K562 (cell line): Measurements from ENCODE around the gene VMA21. TPM values are rescaled to one million over a fixed set of nuclear protein-coding genes. Genes with fewer than 3 reads are reported as not detected.

Experiments used
- ATAC-seq: fragments of 200-7000 bp; cut with Tn5 transposase; 3 replicates; pipeline ENCODE4 v1.9.1; 2020; ENCODE audit warnings: moderate library complexity
- BruUV-seq: library from RNA; stranded (reverse); fragments of 400-500 nt; replicated peaks from 2 replicates; lab custom pipeline; 2021; lab: Mats Ljungman, UMichigan
- CTCF ChIA-PET: fragments of 300-600 bp; formaldehyde crosslinking; extraction: SDS; loops from one replicate; lab custom pipeline; 2021; ENCODE audit warnings: low intra/inter-chr PET ratio; lab: Yijun Ruan, JAX
- POLR2A ChIA-PET: fragments of 300-600, 350-650 bp; sonication (Branson Sonifier 250); formaldehyde crosslinking; extraction: SDS; loops from one replicate; lab custom pipeline; 2021; ENCODE audit warnings: antibody characterized with exemption, inconsistent platforms; lab: Yijun Ruan, JAX
- DNase-seq, 4 experiments: peaks; one replicate each; pipeline versions ENCODE4 v3.0.0 to v3.0.0-alpha.2; 2011 to 2018; ENCODE audit warnings: low spot score in 3 of 4, mixed read lengths in 3 of 4; ENCODE audit errors: extremely low read depth in 1 of 4
- FAIRE-seq: peaks from 2 replicates; lab custom pipeline; 2011; peaks lifted over from hg19 to GRCh38; lab: Jason Lieb, UNC
- H2AFZ ChIP-seq: 2 replicates; pipeline ENCODE4 v1.6.0; 2011; ENCODE audit warnings: low read depth, low read length, control low read depth, inconsistent platforms
- H3K27ac ChIP-seq: fragments of 200-600 bp; 3 replicates; pipeline ENCODE4 v1.8.0; 2011; ENCODE audit warnings: low read depth, mild to moderate bottlenecking, control low read depth, inconsistent platforms, low read length, moderate library complexity, mixed read lengths; ENCODE audit errors: extremely low read depth
- H3K27me3 ChIP-seq, 2 experiments: fragments of 300-600 bp in 1 of 2; 2 replicates in 1 of 2; 3 replicates in 1 of 2; pipeline versions ENCODE4 v1.6.0 to v1.8.0; 2011; ENCODE audit warnings: inconsistent platforms in 2 of 2, low read length in 2 of 2, mild to moderate bottlenecking in 1 of 2, mixed read lengths in 1 of 2, moderate library complexity in 1 of 2; ENCODE audit not compliant: control insufficient read depth in 2 of 2, insufficient read depth in 2 of 2
- H3K36me3 ChIP-seq: fragments of 300-600 bp; 3 replicates; pipeline ENCODE4 v1.8.0; 2011; ENCODE audit warnings: mild to moderate bottlenecking, low read length, inconsistent platforms; ENCODE audit not compliant: control insufficient read depth, insufficient read depth
- H3K4me1 ChIP-seq, 2 experiments: fragments of 200-600 bp in 1 of 2; replicated peaks in 1 of 2; 2 replicates in 1 of 2; 3 replicates in 1 of 2; pipeline versions ENCODE4 v1.5.1 to v1.8.0; 2011; ENCODE audit warnings: inconsistent platforms in 2 of 2, low read length in 2 of 2, mild to moderate bottlenecking in 1 of 2, mixed read lengths in 1 of 2, moderate library complexity in 1 of 2; ENCODE audit not compliant: control insufficient read depth in 2 of 2, insufficient read depth in 2 of 2
- H3K4me2 ChIP-seq: 2 replicates; pipeline ENCODE4 v1.6.1; 2011; ENCODE audit warnings: low read length, control low read depth, inconsistent platforms, mixed read lengths; ENCODE audit not compliant: insufficient read depth
- H3K4me3 ChIP-seq: fragments of 200-600 bp; sonication (generic), shearing (Covaris generic); 2 replicates; pipeline ENCODE4 v1.5.1; 2016; ENCODE audit warnings: control low read depth, inconsistent platforms
- H3K79me2 ChIP-seq: fragments of 200-600 bp; 3 replicates; pipeline ENCODE4 v1.8.0; 2011; ENCODE audit warnings: low read length, inconsistent platforms; ENCODE audit not compliant: control insufficient read depth, insufficient read depth
- H3K9ac ChIP-seq, 2 experiments: 2 replicates each; pipeline versions ENCODE4 v1.6.0 to v1.6.1; 2011; ENCODE audit warnings: low read depth in 2 of 2, low read length in 2 of 2, control low read depth in 1 of 2, inconsistent platforms in 1 of 2, mild to moderate bottlenecking in 1 of 2, mixed read lengths in 1 of 2; ENCODE audit not compliant: insufficient read depth in 1 of 2
- H3K9me1 ChIP-seq: one replicate; pipeline ENCODE4 v1.6.0; 2011; ENCODE audit warnings: inconsistent platforms, mild to moderate bottlenecking, low read length, moderate library complexity; ENCODE audit not compliant: control insufficient read depth, insufficient read depth
- H3K9me3 ChIP-seq: replicated peaks from 2 replicates; pipeline ENCODE4 v1.5.1; 2011; ENCODE audit warnings: low read depth, low read length, inconsistent platforms; ENCODE audit not compliant: control insufficient read depth, insufficient read depth
- H4K20me1 ChIP-seq: replicated peaks from 2 replicates; pipeline ENCODE4 v1.6.1; 2011; ENCODE audit warnings: low read length, inconsistent platforms, mixed read lengths; ENCODE audit not compliant: control insufficient read depth, insufficient read depth
- ADNP ChIP-seq: fragments of 200-800 bp; sonication (Bioruptor generic); IDR thresholded peaks from 2 replicates; pipeline ENCODE4 v1.6.1; 2016; ENCODE audit warnings: missing genetic modification characterization, missing compliant biosample characterization
- CBX3 ChIP-seq, 2 experiments: IDR thresholded peaks; 1 replicate in 1 of 2; 2 replicates in 1 of 2; pipeline ENCODE4 v1.6.1; 2012; ENCODE audit warnings: inconsistent platforms in 2 of 2, low read length in 2 of 2, borderline replicate concordance in 1 of 2, control low read depth in 1 of 2
- FIP1L1 ChIP-seq: fragments of 200-400 bp; formaldehyde crosslinking; IDR thresholded peaks from 2 replicates; pipeline ENCODE4 v1.6.1; 2018; ENCODE audit warnings: mild to moderate bottlenecking, low read depth, low read length; ENCODE audit not compliant: poor library complexity, severe bottlenecking
- KDM5B ChIP-seq: fragments of 200-600 bp; sonication (generic); IDR thresholded peaks from 2 replicates; pipeline ENCODE4 v1.6.1; 2012; ENCODE audit warnings: low read depth, mild to moderate bottlenecking, moderate library complexity, low read length, control low read depth, inconsistent platforms; ENCODE audit not compliant: insufficient replicate concordance
- KLF1 ChIP-seq: fragments of 450-650 bp; IDR thresholded peaks from 2 replicates; pipeline ENCODE4 v1.6.1; 2016; ENCODE audit warnings: missing genetic modification characterization, missing compliant biosample characterization
- POU5F1 ChIP-seq: fragments of 150-350 bp; IDR thresholded peaks from 2 replicates; pipeline ENCODE4 v1.6.1; 2014; ENCODE audit warnings: borderline replicate concordance, low read length, low read depth, mild to moderate bottlenecking; ENCODE audit not compliant: partially characterized antibody
- RBM14 ChIP-seq: fragments of 200-400 bp; formaldehyde crosslinking; IDR thresholded peaks from 2 replicates; pipeline ENCODE4 v1.6.1; 2018; ENCODE audit warnings: low read depth, mild to moderate bottlenecking, low read length, moderate library complexity, borderline replicate concordance; ENCODE audit not compliant: insufficient read depth
- SREBF1 ChIP-seq: fragments of 150-350 bp; IDR thresholded peaks from 2 replicates; pipeline ENCODE4 v1.6.1; 2014; ENCODE audit warnings: antibody characterized with exemption, low read depth, low read length, borderline replicate concordance
- TFAP4 ChIP-seq: sonication (generic); formaldehyde crosslinking; IDR thresholded peaks from 2 replicates; pipeline ENCODE4 v1.8.0; 2022; ENCODE audit warnings: missing genetic modification reagents, mild to moderate bottlenecking, moderate library complexity, borderline replicate concordance
- VEZF1 ChIP-seq: fragments of 200-800 bp; sonication (Bioruptor generic); IDR thresholded peaks from 2 replicates; pipeline ENCODE4 v1.6.1; 2017; ENCODE audit warnings: missing genetic modification characterization, missing compliant biosample characterization
- XRCC4 ChIP-seq: IDR thresholded peaks from one replicate; pipeline ENCODE4 v1.6.1; 2011; ENCODE audit not compliant: insufficient read depth, insufficient read length; ENCODE audit errors: extremely low read depth
- ZBTB17 ChIP-seq: fragments of 450-650 bp; formaldehyde crosslinking; IDR thresholded peaks from 2 replicates; pipeline ENCODE4 v1.4.0; 2020; ENCODE audit warnings: mild to moderate bottlenecking
- ZNF124 ChIP-seq: sonication (generic); formaldehyde crosslinking; IDR thresholded peaks from 2 replicates; pipeline ENCODE4 v1.8.1; 2022; ENCODE audit warnings: missing genetic modification reagents
- ZNF184 ChIP-seq: sonication (generic); formaldehyde crosslinking; IDR thresholded peaks from 2 replicates; pipeline ENCODE4 v1.5.0; 2020; ENCODE audit warnings: missing genetic modification reagents
- ZNF445 ChIP-seq: fragments of 250-450 bp; sonication (Bioruptor Pico); IDR thresholded peaks from 2 replicates; pipeline ENCODE4 v1.4.0; 2020; ENCODE audit warnings: low read depth, mild to moderate bottlenecking, moderate library complexity
- ZNF57 ChIP-seq: fragments of 450-650 bp; formaldehyde crosslinking; IDR thresholded peaks from 2 replicates; pipeline ENCODE4 v1.4.0; 2020; ENCODE audit warnings: mild to moderate bottlenecking, moderate library complexity
- WGBS: fragments of 100-300 bp; shearing (Covaris generic); methylation state at CpG from one replicate; pipeline ENCODE4 v1.1.6; 2016; ENCODE audit warnings: low coverage, mixed read lengths; ENCODE audit not compliant: insufficient coverage; ENCODE audit errors: missing lambda C conversion rate; 5-methylcytosine and 5-hydroxymethylcytosine counted together
- in situ Hi-C: fragments of 300-500 bp; cut with MboI; formaldehyde crosslinking; loops from 4 replicates; pipeline ENCODE4 v1.15.0; 2018; ENCODE audit warnings: inconsistent platforms, mixed read lengths
- intact Hi-C: fragments of 100-400 bp; cut with micrococcal nuclease; formaldehyde crosslinking; loops from 2 replicates; pipeline ENCODE4 v1.14.2; 2022
- polyA plus RNA-seq, 8 experiments: library from polyadenylated mRNA; depleted of rRNA in 4 of 8; stranded (reverse) in 5 of 8; unstranded in 3 of 8; fragments of >200 nt; fragmentation: Nextera tagmentation in 2 of 8; fragmentation: Illumina TruSeq in 1 of 8; extraction: Ambion mirVana in 2 of 8; extraction: Trizol in 1 of 8; gene quantifications; 2 replicates each; pipeline versions ENCODE4 v1.2.1 to v1.2.3, GENCODE V29; 2011 to 2014; ENCODE audit warnings: inconsistent platforms in 1 of 8, missing spikeins in 1 of 8
- total RNA-seq, 7 experiments: library from RNA; depleted of rRNA in 6 of 7; stranded (reverse); fragments of >200 nt in 6 of 7; fragmentation: Illumina TruSeq in 2 of 7; extraction: Trizol in 2 of 7; gene quantifications; 2 replicates each; pipeline versions ENCODE4 v1.2.1 to v1.2.3, GENCODE V29; 2011 to 2021; ENCODE audit warnings: low replicate concordance in 1 of 7
- TF ChIP-seq, protein P1 (sequence below), 2 experiments: fragments of 450-650 bp; IDR thresholded peaks; 2 replicates each; pipeline ENCODE4 v1.6.1; 2018; ENCODE audit warnings: mild to moderate bottlenecking in 2 of 2, low read depth in 1 of 2; ENCODE audit not compliant: partially characterized antibody in 2 of 2

The VMA21 gene
- total and polyA plus RNA-seq, 9 of the 15 experiments (the other 6 are each of a cell fraction or from before 2014, with no cell fraction given) = 17.5 to 101 (median 47.5) TPM

- Histone ChIP-seq H3K9me3 (no peaks in the 10 kb centered on the region), H3K4me3 (no peak overlapping the region), H3K79me2 (no peaks in the 10 kb centered on the region), H3K27me3 (no peaks in the 10 kb centered on the region), H3K4me2 (no peak overlapping the region), H3K36me3 (no peaks in the 10 kb centered on the region), H3K9me1 (no peaks in the 10 kb centered on the region), H4K20me1 (no peaks in the 10 kb centered on the region; the same call in 1 of the 2 replicates), H3K27ac (no peak overlapping the region), H3K9ac (no peak overlapping the region), H3K4me1 (no peaks in the 10 kb centered on the region), H2AFZ (no peak overlapping the region)
- ChIA-PET CTCF (no interaction called here), POLR2A (no interaction called here)
- no TSS peak for BruUV-seq
- in situ Hi-C loops (no loop called here), intact Hi-C loops (no loop called here)
- DNase-seq (no peak), FAIRE-seq (no peak), ATAC-seq (no peak)
- no CpG with 5 or more reads among the region's 2 CpGs for WGBS
- TF ChIP-seq ZNF445 (CRISPR knock-in tag) = no peak
- TF ChIP-seq POU5F1 = no peak
- TF ChIP-seq KLF1 (tag) = no peak
- TF ChIP-seq FIP1L1 = no peak
- TF ChIP-seq TFAP4 (CRISPR knock-in tag) = no peak
- no peak for TF ChIP-seq SREBF1
- no peak for TF ChIP-seq VEZF1 (CRISPR knock-in tag)
- no peak for TF ChIP-seq CBX3 (IDR thresholded peaks at IDR 0.05; ENCODE audit: borderline replicate concordance in 1 of 2, low read length in 2 of 2)
- TF ChIP-seq ADNP (tag) = no peak
- no peak for TF ChIP-seq ZNF124 (CRISPR knock-in tag)
- TF ChIP-seq RBM14 = no peak
- no peak for TF ChIP-seq XRCC4
- no peak for TF ChIP-seq KDM5B
- TF ChIP-seq ZBTB17 (CRISPR knock-in tag) = no peak
- no peak for TF ChIP-seq ZNF57 (CRISPR knock-in tag)
- TF ChIP-seq, protein P1, sequence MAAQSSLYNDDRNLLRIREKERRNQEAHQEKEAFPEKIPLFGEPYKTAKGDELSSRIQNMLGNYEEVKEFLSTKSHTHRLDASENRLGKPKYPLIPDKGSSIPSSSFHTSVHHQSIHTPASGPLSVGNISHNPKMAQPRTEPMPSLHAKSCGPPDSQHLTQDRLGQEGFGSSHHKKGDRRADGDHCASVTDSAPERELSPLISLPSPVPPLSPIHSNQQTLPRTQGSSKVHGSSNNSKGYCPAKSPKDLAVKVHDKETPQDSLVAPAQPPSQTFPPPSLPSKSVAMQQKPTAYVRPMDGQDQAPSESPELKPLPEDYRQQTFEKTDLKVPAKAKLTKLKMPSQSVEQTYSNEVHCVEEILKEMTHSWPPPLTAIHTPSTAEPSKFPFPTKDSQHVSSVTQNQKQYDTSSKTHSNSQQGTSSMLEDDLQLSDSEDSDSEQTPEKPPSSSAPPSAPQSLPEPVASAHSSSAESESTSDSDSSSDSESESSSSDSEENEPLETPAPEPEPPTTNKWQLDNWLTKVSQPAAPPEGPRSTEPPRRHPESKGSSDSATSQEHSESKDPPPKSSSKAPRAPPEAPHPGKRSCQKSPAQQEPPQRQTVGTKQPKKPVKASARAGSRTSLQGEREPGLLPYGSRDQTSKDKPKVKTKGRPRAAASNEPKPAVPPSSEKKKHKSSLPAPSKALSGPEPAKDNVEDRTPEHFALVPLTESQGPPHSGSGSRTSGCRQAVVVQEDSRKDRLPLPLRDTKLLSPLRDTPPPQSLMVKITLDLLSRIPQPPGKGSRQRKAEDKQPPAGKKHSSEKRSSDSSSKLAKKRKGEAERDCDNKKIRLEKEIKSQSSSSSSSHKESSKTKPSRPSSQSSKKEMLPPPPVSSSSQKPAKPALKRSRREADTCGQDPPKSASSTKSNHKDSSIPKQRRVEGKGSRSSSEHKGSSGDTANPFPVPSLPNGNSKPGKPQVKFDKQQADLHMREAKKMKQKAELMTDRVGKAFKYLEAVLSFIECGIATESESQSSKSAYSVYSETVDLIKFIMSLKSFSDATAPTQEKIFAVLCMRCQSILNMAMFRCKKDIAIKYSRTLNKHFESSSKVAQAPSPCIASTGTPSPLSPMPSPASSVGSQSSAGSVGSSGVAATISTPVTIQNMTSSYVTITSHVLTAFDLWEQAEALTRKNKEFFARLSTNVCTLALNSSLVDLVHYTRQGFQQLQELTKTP (IDR thresholded peaks at IDR 0.05; ENCODE audit: low read depth in 1 of 2, partially characterized antibody in 2 of 2) = no peak
- TF ChIP-seq ZNF184 = no peak
Observed at GRCh38 chrX:151424505-151424904, 27.5 kb downstream of the VMA21 start.
